Measurements from ENCODE around the gene OSBPL6.
A peak's percentile ranks its signal among the peaks of the same experiment; 100 is the strongest.
"Not testable (repeated sequence)": the region's sequence is repeated elsewhere in the genome, so short reads cannot be mapped to it uniquely, and the experiment has no call there.

The OSBPL6 gene

DNA sequence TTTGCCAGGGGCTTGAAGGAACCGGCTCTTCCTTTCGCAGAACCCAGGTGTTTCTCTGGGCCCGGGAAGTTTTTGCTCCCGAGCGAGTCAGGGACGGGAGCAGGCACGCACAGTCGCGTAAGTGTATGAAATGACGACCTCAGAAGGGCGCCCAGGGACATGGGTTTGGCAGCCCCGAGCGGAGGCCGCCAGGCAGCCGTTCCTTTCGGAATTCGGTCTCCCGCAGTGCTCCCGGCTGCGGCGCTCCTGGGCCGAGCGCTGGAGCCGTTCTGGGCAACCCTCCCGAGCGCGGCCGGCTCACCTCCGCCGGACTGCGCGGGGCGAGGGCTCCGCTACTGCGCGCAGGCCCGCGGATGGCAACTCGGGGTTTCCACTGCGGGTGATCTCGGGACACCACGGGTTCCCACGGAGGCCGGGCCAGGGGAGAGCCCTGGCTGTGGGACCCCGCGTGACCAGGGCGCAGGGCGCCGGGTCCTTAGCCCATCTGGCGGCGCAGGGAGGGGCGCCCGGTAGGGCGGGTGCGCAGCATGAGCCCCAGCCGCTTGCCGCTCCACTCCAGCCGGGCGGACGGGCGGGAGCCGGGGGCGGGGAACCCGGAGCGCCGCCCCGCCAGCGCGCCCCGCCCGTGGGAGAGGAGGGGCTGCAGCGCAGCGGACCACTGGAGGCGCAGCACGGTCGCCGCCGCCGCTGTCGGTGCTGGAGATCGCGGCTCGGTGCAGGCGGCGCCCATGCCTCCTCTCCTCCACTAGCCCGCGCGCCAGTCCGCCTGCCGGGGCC lies at the start of gene OSBPL6:
Gene OSBPL6 (plus strand): TSS at position 690 of the 777 bp plus-strand sequence. CDS start 111,673 bp downstream, outside the sequence.
- Histone ChIP-seq H3K4me1 (ENCODE audit: control insufficient read depth in 1 of 2, insufficient read depth in 2 of 2, low read length in 2 of 2) (peaks cover 0 to 8% of the 10 kb centered on the region in 2 donors), H3K27ac (ENCODE audit: low read length) (no peak within 1 kb of the TSS), H3K4me3 (ENCODE audit: low read depth in 1 of 2, low read length in 2 of 2) (peak within 1 kb of the TSS; percentile 75 to 88), H3K36me3 (ENCODE audit: control insufficient read depth in 1 of 2, insufficient read depth in 2 of 2, low read length in 2 of 2) (no peaks in the 10 kb centered on the region), H3K27me3 (ENCODE audit: low read depth, low read length) (no peaks in the 10 kb centered on the region), H3K9me3 (ENCODE audit: control insufficient read depth in 1 of 2, low read length in 2 of 2) (no peaks in the 10 kb centered on the region)

DNA sequence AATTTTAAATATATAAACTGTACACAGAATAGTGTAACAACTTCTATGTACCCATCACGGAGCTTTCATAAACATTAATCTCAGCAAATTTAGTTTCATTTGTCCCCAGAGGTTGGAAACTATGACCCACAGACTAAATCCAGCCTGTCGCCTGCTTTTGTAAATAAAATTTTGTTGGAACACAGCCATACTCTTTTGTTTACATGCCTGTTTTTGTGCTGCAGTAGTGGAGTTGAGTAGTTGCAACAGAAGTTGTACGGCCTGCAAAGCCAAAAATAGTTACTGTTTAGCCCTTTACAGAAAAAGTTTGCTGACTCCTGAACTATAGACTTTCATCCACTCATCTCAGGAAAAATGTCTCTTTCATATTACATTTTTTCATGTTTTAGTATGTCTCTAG lies 42.3 kb upstream of the OSBPL6 start:
- no peaks in the 10 kb centered on the region for H3K27me3 ChIP-seq (ENCODE audit: low read depth, low read length)
- H3K4me3 ChIP-seq (ENCODE audit: low read depth in 1 of 2, low read length in 2 of 2) = no peak overlapping the region
- no peak overlapping the region for H3K27ac ChIP-seq (ENCODE audit: low read length)
- H3K36me3 ChIP-seq (ENCODE audit: control insufficient read depth in 1 of 2, insufficient read depth in 2 of 2, low read length in 2 of 2) = no peaks in the 10 kb centered on the region
- no peaks in the 10 kb centered on the region for H3K9me3 ChIP-seq (ENCODE audit: control insufficient read depth in 1 of 2, low read length in 2 of 2)
- no peaks in the 10 kb centered on the region for H3K4me1 ChIP-seq (ENCODE audit: control insufficient read depth in 1 of 2, insufficient read depth in 2 of 2, low read length in 2 of 2)

DNA sequence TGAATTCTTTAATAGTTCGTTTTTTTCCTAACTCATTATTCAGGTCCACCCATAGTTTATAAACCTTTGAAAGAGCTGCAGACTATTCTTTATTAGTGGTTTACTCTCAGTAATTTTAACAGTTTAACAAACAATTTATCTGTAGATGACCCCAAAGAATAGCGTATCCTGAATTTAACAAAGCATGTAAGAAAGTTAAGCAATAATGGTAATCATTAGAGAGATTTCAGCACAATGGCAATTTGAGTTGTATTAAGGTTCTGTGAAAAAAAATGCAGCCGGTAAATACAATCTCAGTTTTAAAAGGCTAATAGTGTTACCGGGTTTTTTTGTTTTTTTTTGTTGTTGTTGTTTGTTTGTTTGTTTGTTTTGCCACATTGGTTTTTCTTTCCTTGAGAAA lies 41.8 kb upstream of the OSBPL6 start:
- Histone ChIP-seq H3K4me1 (ENCODE audit: control insufficient read depth in 1 of 2, insufficient read depth in 2 of 2, low read length in 2 of 2) (no peaks in the 10 kb centered on the region), H3K36me3 (ENCODE audit: control insufficient read depth in 1 of 2, insufficient read depth in 2 of 2, low read length in 2 of 2) (no peaks in the 10 kb centered on the region), H3K4me3 (ENCODE audit: low read depth in 1 of 2, low read length in 2 of 2) (no peak overlapping the region), H3K27ac (ENCODE audit: low read length) (no peak overlapping the region), H3K27me3 (ENCODE audit: low read depth, low read length) (no peaks in the 10 kb centered on the region), H3K9me3 (ENCODE audit: control insufficient read depth in 1 of 2, low read length in 2 of 2) (no peaks in the 10 kb centered on the region)

DNA sequence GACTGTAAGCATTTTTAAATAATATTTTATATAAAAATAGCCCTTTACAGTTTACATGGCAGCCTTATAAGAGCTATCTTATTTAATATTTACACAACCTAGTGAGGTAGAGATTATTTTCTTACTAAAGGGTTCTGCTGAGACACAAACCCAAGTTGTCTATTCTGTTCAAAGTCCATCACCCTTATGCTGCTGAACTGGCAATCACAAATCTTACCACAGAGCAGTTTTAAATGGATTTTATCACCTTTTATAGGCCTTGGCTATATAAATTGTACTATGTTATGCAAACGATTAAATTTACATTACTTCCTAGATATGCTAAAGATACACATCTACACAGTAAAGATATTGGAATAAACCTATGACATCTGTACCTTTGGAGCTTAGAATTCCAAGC lies 41.3 kb upstream of the OSBPL6 start:
- Histone ChIP-seq H3K27ac (ENCODE audit: low read length) (no peak overlapping the region), H3K9me3 (ENCODE audit: control insufficient read depth in 1 of 2, low read length in 2 of 2) (no peaks in the 10 kb centered on the region)

DNA sequence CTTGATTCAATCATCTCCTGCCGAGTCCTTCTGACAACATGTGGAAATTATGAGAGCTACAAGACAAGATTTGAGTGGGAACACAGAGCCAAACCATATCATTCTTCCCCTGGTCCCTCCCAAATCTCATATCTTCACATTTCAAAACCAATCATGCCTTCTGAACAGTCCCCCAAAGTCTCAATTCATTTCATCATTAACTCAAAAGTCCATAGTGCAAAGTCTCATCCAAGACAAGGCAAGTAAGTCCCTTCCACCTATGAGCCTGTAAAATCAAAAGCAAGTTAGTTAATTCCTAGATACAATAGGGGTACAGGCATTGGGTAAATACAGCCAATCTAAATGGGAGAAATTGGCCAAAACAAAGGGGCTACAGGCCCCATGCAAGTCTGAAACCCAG lies 40.4 kb upstream of the OSBPL6 start:
- not testable (repeated sequence) for H3K36me3 ChIP-seq (ENCODE audit: control insufficient read depth in 1 of 2, insufficient read depth in 2 of 2, low read length in 2 of 2); H3K9me3 ChIP-seq (ENCODE audit: control insufficient read depth in 1 of 2, low read length in 2 of 2); H3K4me1 ChIP-seq (ENCODE audit: control insufficient read depth in 1 of 2, insufficient read depth in 2 of 2, low read length in 2 of 2); H3K4me3 ChIP-seq (ENCODE audit: low read depth in 1 of 2, low read length in 2 of 2); H3K27ac ChIP-seq (ENCODE audit: low read length); H3K27me3 ChIP-seq (ENCODE audit: low read depth, low read length)

More for the DNA sequence above, 41.3 kb upstream of the OSBPL6 start:
- Histone ChIP-seq H3K27me3 (ENCODE audit: low read depth, low read length) (no peaks in the 10 kb centered on the region), H3K4me3 (ENCODE audit: low read depth in 1 of 2, low read length in 2 of 2) (no peak overlapping the region), H3K36me3 (ENCODE audit: control insufficient read depth in 1 of 2, insufficient read depth in 2 of 2, low read length in 2 of 2) (no peaks in the 10 kb centered on the region), H3K4me1 (ENCODE audit: control insufficient read depth in 1 of 2, insufficient read depth in 2 of 2, low read length in 2 of 2) (no peaks in the 10 kb centered on the region)

DNA sequence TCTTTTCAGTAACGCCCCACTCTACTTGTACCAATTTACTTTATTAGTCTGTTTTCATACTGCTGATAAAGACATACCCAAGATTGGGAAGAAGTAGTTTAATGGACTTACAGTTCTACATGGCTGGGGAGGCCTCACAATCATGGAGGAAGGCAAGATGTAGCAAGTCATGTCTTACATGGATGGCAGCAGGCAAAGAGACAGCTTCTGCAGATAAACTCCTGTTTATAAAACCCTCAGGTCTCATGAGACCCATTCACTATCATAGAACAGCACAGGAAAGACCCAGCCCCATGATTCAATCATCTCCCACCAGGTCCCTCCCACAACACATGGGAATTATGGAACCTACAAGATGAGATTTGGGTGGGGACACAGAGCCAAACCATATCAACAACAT lies 38.8 kb upstream of the OSBPL6 start:
- H3K27me3 ChIP-seq (ENCODE audit: low read depth, low read length) = no peaks in the 10 kb centered on the region
- no peak overlapping the region for H3K27ac ChIP-seq (ENCODE audit: low read length)
- H3K9me3 ChIP-seq (ENCODE audit: control insufficient read depth in 1 of 2, low read length in 2 of 2) = no peaks in the 10 kb centered on the region
- H3K4me3 ChIP-seq (ENCODE audit: low read depth in 1 of 2, low read length in 2 of 2) = no peak overlapping the region
- no peaks in the 10 kb centered on the region for H3K4me1 ChIP-seq (ENCODE audit: control insufficient read depth in 1 of 2, insufficient read depth in 2 of 2, low read length in 2 of 2)
- H3K36me3 ChIP-seq (ENCODE audit: control insufficient read depth in 1 of 2, insufficient read depth in 2 of 2, low read length in 2 of 2) = no peaks in the 10 kb centered on the region

DNA sequence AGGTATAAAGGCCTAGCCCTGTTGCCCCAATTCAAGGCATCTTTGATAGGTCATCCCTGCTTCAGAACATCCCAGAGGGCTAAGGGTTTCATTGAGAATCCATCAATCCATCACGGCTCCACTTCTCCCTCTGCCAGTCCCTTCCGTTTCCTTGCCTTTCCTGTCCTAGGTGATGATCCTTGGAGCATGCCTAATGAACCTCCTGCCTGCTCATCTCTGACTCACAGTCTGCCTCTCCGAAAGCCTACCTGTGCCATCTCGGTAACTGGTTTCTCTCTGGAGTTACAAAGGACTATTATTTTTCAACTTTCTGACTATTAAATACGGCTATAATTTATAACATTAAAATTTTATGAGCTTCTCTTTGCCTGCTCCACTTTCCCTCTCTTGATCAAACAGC lies 36.7 kb upstream of the OSBPL6 start:
- Histone ChIP-seq H3K27me3 (ENCODE audit: low read depth, low read length) (no peaks in the 10 kb centered on the region), H3K36me3 (ENCODE audit: control insufficient read depth in 1 of 2, insufficient read depth in 2 of 2, low read length in 2 of 2) (no peaks in the 10 kb centered on the region), H3K4me3 (ENCODE audit: low read depth in 1 of 2, low read length in 2 of 2) (no peak overlapping the region), H3K9me3 (ENCODE audit: control insufficient read depth in 1 of 2, low read length in 2 of 2) (no peaks in the 10 kb centered on the region), H3K27ac (ENCODE audit: low read length) (no peak overlapping the region), H3K4me1 (ENCODE audit: control insufficient read depth in 1 of 2, insufficient read depth in 2 of 2, low read length in 2 of 2) (no peaks in the 10 kb centered on the region)

DNA sequence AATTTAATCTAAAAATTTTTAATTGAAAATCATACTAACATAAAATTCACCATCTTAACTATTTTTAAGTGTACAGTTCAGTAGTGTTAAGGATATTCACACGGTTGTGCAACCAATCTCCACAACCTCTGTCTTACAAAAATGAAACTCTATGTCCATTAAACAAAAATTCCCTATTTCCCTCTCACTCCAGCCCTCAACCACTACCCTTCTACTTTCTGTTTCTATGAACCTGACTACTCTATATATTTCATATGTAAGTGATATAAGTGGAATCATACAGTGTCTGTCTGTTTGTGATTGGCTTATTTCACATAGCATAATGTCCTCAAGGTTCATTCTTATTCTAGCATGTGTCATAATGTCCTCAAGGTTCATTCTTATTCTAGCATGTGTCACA lies 34.3 kb upstream of the OSBPL6 start:
- Histone ChIP-seq H3K27me3 (ENCODE audit: low read depth, low read length) (no peaks in the 10 kb centered on the region), H3K27ac (ENCODE audit: low read length) (no peak overlapping the region), H3K9me3 (ENCODE audit: control insufficient read depth in 1 of 2, low read length in 2 of 2) (no peaks in the 10 kb centered on the region), H3K4me1 (ENCODE audit: control insufficient read depth in 1 of 2, insufficient read depth in 2 of 2, low read length in 2 of 2) (no peaks in the 10 kb centered on the region), H3K36me3 (ENCODE audit: control insufficient read depth in 1 of 2, insufficient read depth in 2 of 2, low read length in 2 of 2) (no peaks in the 10 kb centered on the region), H3K4me3 (ENCODE audit: low read depth in 1 of 2, low read length in 2 of 2) (no peak overlapping the region)

DNA sequence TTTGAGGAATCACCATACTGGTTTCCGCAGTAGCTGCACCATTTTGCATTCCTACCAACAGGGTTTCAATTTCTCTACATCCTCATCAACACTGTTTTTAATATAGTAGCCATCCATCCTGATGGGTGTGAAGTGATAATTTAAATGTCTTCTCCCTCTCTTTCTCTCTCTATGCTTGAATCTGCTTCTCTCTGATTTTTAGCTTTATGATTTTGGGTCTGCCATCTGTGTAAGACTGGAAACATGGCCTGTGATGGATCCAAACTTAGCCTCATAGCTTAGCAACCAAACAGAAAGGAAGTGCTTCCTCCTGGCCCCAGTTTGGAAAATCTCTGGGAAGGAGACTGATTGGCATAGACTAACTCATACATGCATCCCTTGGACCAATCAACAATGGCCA lies 33.7 kb upstream of the OSBPL6 start:
- H3K36me3 ChIP-seq (ENCODE audit: control insufficient read depth in 1 of 2, insufficient read depth in 2 of 2, low read length in 2 of 2) = no peaks in the 10 kb centered on the region
- no peaks in the 10 kb centered on the region for H3K27me3 ChIP-seq (ENCODE audit: low read depth, low read length)
- no peak overlapping the region for H3K4me3 ChIP-seq (ENCODE audit: low read depth in 1 of 2, low read length in 2 of 2)
- no peak overlapping the region for H3K27ac ChIP-seq (ENCODE audit: low read length)
- no peaks in the 10 kb centered on the region for H3K4me1 ChIP-seq (ENCODE audit: control insufficient read depth in 1 of 2, insufficient read depth in 2 of 2, low read length in 2 of 2)
- no peaks in the 10 kb centered on the region for H3K9me3 ChIP-seq (ENCODE audit: control insufficient read depth in 1 of 2, low read length in 2 of 2)

DNA sequence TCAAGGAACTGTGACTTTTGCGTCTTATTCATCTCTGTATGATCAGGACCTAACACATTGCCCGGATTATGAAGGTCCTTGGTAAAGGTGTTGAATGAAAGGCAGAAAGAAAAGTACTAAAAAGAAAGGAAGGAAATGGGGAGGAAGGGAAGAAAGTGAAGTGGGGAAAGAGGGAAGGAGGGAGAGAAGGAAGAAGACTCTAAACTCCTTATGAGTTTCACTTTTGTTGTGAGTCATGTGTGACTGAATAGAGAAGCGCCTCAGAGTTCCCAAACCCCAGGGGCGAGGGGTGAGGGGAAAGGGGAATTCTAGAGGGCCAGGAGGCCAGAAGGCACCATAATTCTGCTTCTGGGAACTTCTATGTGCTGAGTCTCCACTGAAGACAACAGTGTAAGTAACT lies 30.9 kb upstream of the OSBPL6 start:
- Histone ChIP-seq H3K27ac (ENCODE audit: low read length) (no peak overlapping the region), H3K27me3 (ENCODE audit: low read depth, low read length) (no peaks in the 10 kb centered on the region), H3K4me3 (ENCODE audit: low read depth in 1 of 2, low read length in 2 of 2) (no peak overlapping the region), H3K4me1 (ENCODE audit: control insufficient read depth in 1 of 2, insufficient read depth in 2 of 2, low read length in 2 of 2) (peaks cover 0 to 5% of the 10 kb centered on the region in 2 donors), H3K36me3 (ENCODE audit: control insufficient read depth in 1 of 2, insufficient read depth in 2 of 2, low read length in 2 of 2) (no peaks in the 10 kb centered on the region), H3K9me3 (ENCODE audit: control insufficient read depth in 1 of 2, low read length in 2 of 2) (no peaks in the 10 kb centered on the region)

DNA sequence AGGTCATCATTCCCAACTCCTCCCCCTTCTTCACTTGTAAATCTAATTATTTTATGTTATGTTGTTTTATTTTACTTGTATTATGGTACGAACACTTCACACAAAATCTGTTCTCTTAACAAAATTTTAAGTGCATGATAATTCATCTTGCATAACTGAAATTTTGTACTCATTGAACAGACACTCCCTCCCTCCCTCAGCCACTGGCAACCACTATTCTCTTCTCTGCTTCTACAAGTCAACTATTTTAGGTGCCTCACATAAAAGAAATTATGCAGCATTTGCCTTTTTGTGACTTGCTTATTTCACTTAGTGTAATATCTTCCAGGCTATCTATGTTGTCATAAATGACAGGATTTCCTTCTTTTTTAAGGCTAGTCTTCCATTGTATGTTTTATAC lies 30.4 kb upstream of the OSBPL6 start:
- Histone ChIP-seq H3K9me3 (ENCODE audit: control insufficient read depth in 1 of 2, low read length in 2 of 2) (no peaks in the 10 kb centered on the region), H3K27me3 (ENCODE audit: low read depth, low read length) (no peaks in the 10 kb centered on the region), H3K4me3 (ENCODE audit: low read depth in 1 of 2, low read length in 2 of 2) (no peak overlapping the region), H3K36me3 (ENCODE audit: control insufficient read depth in 1 of 2, insufficient read depth in 2 of 2, low read length in 2 of 2) (no peaks in the 10 kb centered on the region), H3K27ac (ENCODE audit: low read length) (no peak overlapping the region), H3K4me1 (ENCODE audit: control insufficient read depth in 1 of 2, insufficient read depth in 2 of 2, low read length in 2 of 2) (peaks cover 0 to 5% of the 10 kb centered on the region in 2 donors)

DNA sequence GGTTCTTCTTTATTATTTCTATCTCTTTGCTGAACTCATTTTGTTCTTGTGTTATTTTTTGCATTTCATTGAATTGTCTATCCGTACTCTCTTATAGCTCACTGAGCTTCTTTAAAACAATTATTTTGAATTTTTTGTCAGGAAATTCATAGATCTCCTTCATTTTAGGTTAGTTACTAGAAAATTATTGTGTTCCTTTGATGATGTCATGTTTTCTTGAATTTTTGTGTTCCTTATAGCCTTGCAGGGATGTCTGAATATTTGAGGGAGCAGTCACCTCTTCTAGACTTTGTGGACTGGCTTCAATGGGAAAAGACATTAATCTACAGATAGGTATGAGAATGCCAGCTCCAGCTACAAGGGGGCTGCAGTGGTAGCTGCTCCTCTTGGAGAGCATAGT lies 20.7 kb upstream of the OSBPL6 start:
- Histone ChIP-seq H3K27me3 (ENCODE audit: low read depth, low read length) (no peaks in the 10 kb centered on the region), H3K4me3 (ENCODE audit: low read depth in 1 of 2, low read length in 2 of 2) (no peak overlapping the region), H3K36me3 (ENCODE audit: control insufficient read depth in 1 of 2, insufficient read depth in 2 of 2, low read length in 2 of 2) (no peaks in the 10 kb centered on the region), H3K4me1 (ENCODE audit: control insufficient read depth in 1 of 2, insufficient read depth in 2 of 2, low read length in 2 of 2) (no peaks in the 10 kb centered on the region), H3K27ac (ENCODE audit: low read length) (no peak overlapping the region), H3K9me3 (ENCODE audit: control insufficient read depth in 1 of 2, low read length in 2 of 2) (peaks cover 0 to 2% of the 10 kb centered on the region in 2 donors)

Measured in muscle layer of duodenum (tissue), 2 donors.